Upper lobe of left lung (tissue), 4 donors: ENCODE data around the gene TNS3.

Experiments used
- CTCF ChIP-seq, 6 experiments: fragments of 450-650 bp in 4 of 6; fragments of 200-600 bp in 2 of 6; sonication (generic) in 2 of 6; IDR thresholded peaks; one replicate each; pipeline ENCODE4 v1.5.1; 2016 to 2019; ENCODE audit warnings: antibody characterized with exemption in 6 of 6
- POLR2A ChIP-seq, 4 donors: fragments of 450-650 bp; IDR thresholded peaks; one replicate each; pipeline ENCODE4 v1.5.1; 2016 to 2017; ENCODE audit warnings: antibody characterized with exemption in 4 of 4, mild to moderate bottlenecking in 2 of 4

DNA sequence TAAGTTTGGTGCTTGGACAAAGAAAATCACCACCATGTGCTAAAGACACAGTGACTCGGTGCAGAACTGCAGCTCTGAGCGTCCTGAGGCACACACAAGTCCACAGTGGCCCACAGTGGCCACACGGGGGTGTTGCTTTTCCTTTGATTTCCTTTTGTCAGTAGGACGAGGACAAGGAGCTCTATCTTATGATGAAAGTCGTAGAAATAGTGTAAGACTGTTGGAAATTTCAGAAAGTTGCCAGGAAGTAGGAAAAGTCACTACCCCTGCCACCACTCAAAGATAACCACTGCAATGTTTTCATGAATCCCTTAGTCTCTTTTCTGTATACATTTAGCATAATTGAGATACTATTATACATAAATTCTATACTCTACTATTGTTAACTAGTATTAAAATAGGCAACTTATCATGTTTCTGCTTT is 146.0 kb downstream of the TNS3 start:
- TF ChIP-seq CTCF (IDR thresholded peaks at IDR 0.05) (peak; percentile 56 to 75 (median 63)), POLR2A (IDR thresholded peaks at IDR 0.05) (no peak)
